Measurements from ENCODE around the gene BUB1.

- no peak for TF ChIP-seq CTCF (IDR thresholded peaks at IDR 0.05)
- no peak for TF ChIP-seq EP300 (IDR thresholded peaks at IDR 0.05)
- TF ChIP-seq POLR2AphosphoS5 (IDR thresholded peaks at IDR 0.05), result no peak
- no peak for TF ChIP-seq POLR2A (IDR thresholded peaks at IDR 0.05)
Measured at GRCh38 chr2:110707386-110707965, 29.6 kb upstream of the BUB1 start.
